PC-9 (cell line): Measurements from ENCODE around the gene COL24A1. TPM values are rescaled to one million over a fixed set of nuclear protein-coding genes. Genes with fewer than 3 reads are reported as not detected.

Experiments used
- BruUV-seq: library from RNA; stranded (reverse); fragments of 400-500 nt; replicated peaks from 2 replicates; lab custom pipeline; 2021; lab: Mats Ljungman, UMichigan
- CTCF ChIA-PET: fragments of 300-600 bp; sonication (Branson Sonifier 250); formaldehyde crosslinking; loops from one replicate; lab custom pipeline; 2022; ENCODE audit warnings: antibody characterized with exemption; lab: Charles Lee
- POLR2A ChIA-PET: fragments of 300-600 bp; sonication (Branson Sonifier 250); formaldehyde crosslinking; loops from one replicate; lab custom pipeline; 2022; ENCODE audit warnings: antibody characterized with exemption; ENCODE audit not compliant: unreplicated experiment; lab: Charles Lee
- DNase-seq, 2 experiments: peaks; one replicate each; pipeline versions ENCODE4 v3.0.0 to v3.0.0-alpha.2; 2015 to 2022; ENCODE audit warnings: mixed read lengths in 1 of 2
- H2AFZ ChIP-seq: fragments of 200-600 bp; sonication (generic); 2 replicates; pipeline ENCODE4 v1.8.1; 2017; ENCODE audit warnings: antibody characterized with exemption
- H3F3A ChIP-seq: fragments of 200-600 bp; sonication (generic); 2 replicates; pipeline ENCODE4 v1.8.1; 2017; ENCODE audit warnings: antibody characterized with exemption, mild to moderate bottlenecking, low read depth; ENCODE audit not compliant: insufficient read depth
- H3K27ac ChIP-seq: fragments of 200-600 bp; sonication (generic); 2 replicates; pipeline ENCODE4 v1.6.1; 2016; ENCODE audit warnings: mixed run types
- H3K27me3 ChIP-seq: fragments of 200-600 bp; sonication (generic); 2 replicates; pipeline ENCODE4 v1.6.1; 2016; ENCODE audit warnings: low read depth, mixed run types; ENCODE audit not compliant: insufficient read depth
- H3K36me3 ChIP-seq: fragments of 200-600 bp; sonication (generic); 2 replicates; pipeline ENCODE4 v1.6.1; 2016; ENCODE audit warnings: low read depth, mixed run types
- H3K4me1 ChIP-seq: fragments of 200-600 bp; sonication (generic); replicated peaks from 2 replicates; pipeline ENCODE4 v1.6.1; 2016; ENCODE audit warnings: mixed run types; ENCODE audit not compliant: insufficient read depth
- H3K4me2 ChIP-seq: fragments of 200-600 bp; sonication (generic); 2 replicates; pipeline ENCODE4 v1.6.1; 2017; ENCODE audit warnings: mixed run types
- H3K4me3 ChIP-seq: fragments of 200-600 bp; sonication (generic); 2 replicates; pipeline ENCODE4 v1.6.1; 2016; ENCODE audit warnings: mixed run types
- H3K79me2 ChIP-seq: fragments of 200-600 bp; sonication (generic); 2 replicates; pipeline ENCODE4 v1.6.1; 2017; ENCODE audit warnings: low read depth, mixed run types
- H3K9me2 ChIP-seq: fragments of 200-600 bp; sonication (generic); 2 replicates; pipeline ENCODE4 v1.8.1; 2017; ENCODE audit warnings: mild to moderate bottlenecking; ENCODE audit not compliant: insufficient read depth
- H3K9me3 ChIP-seq: fragments of 200-600 bp; sonication (generic); 2 replicates; pipeline ENCODE4 v1.8.1; 2016; ENCODE audit warnings: low read depth; ENCODE audit not compliant: insufficient read depth
- H4K20me1 ChIP-seq: fragments of 200-600 bp; sonication (generic); 2 replicates; pipeline ENCODE4 v1.8.1; 2017; ENCODE audit not compliant: insufficient read depth
- CTCF ChIP-seq: fragments of 200-600 bp; sonication (generic); conservative IDR thresholded peaks from 2 replicates; pipeline ENCODE4 v1.6.1; 2017; ENCODE audit warnings: mixed run types, antibody characterized with exemption, mild to moderate bottlenecking, moderate library complexity
- EZH2 ChIP-seq: fragments of 200-600 bp; sonication (generic); IDR thresholded peaks from 2 replicates; pipeline ENCODE4 v1.8.0; 2017; ENCODE audit warnings: antibody characterized with exemption, low read depth
- intact Hi-C: fragments of 100-400 bp; cut with micrococcal nuclease; formaldehyde crosslinking; loops from one replicate; pipeline ENCODE4 v1.10.0; 2022; ENCODE audit not compliant: unreplicated experiment
- total RNA-seq: library from RNA; stranded (reverse); gene quantifications from 2 replicates; pipeline ENCODE4 v1.2.3, GENCODE V29; 2021

The COL24A1 gene
- total RNA-seq, 1 experiment from 2014 or later: 0.15 TPM

DNA sequence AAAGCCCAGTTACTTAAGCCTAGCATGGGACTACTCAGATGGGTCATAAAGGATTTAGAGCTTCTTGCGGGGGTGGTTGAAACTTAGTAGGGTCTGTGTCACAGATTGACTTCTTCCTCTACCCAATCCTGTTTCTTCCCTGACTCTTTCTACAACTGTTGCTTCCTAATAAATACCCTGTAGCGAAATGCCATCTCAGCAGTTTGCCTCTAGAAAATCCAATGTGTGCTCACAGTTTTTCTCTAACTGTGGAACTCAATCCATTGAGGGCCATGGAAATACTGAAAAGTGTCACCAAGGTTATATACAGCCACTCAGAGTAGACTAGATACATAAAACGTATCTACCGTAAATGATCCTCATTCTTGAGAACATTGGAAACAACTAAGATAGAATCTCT is 217.7 kb downstream of the COL24A1 start:
- Histone ChIP-seq H3K36me3 (no peaks in the 10 kb centered on the region), H3F3A (no peaks in the 10 kb centered on the region), H3K79me2 (no peaks in the 10 kb centered on the region), H2AFZ (no peak overlapping the region), H4K20me1 (no peaks in the 10 kb centered on the region), H3K4me2 (no peak overlapping the region), H3K4me3 (no peak overlapping the region), H3K4me1 (no peaks in the 10 kb centered on the region), H3K9me2 (no peaks in the 10 kb centered on the region), H3K27me3 (no peaks in the 10 kb centered on the region), H3K27ac (no peak overlapping the region), H3K9me3 (no peaks in the 10 kb centered on the region)
- no peak for DNase-seq
- CTCF ChIA-PET: no interaction called here
- BruUV-seq: no TSS peak
- intact Hi-C loops: no loop called here
- POLR2A ChIA-PET: no interaction called here
- TF ChIP-seq CTCF (no peak), EZH2 (no peak)

DNA sequence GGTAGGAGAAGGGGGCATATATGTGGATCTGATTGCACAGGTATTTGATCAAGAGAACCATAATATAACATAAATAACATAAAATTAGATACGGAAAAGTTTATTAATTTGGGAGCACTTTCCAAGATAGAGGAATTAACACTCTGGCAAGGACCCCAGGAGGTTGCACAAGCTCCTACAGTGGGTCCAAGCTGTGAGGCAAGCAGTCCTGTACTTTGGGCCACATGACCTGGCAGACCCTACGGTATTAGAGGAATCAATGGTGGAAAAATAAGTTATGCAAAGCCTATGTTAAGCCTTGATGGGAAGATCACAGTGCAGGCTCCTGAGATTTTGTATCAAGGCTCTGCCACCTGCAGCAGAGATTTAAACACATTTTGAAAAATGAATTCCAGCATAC is 220.1 kb downstream of the COL24A1 start:
- Histone ChIP-seq H3K4me1 (no peaks in the 10 kb centered on the region), H4K20me1 (no peaks in the 10 kb centered on the region), H3K27me3 (no peaks in the 10 kb centered on the region), H3K9me3 (no peaks in the 10 kb centered on the region), H3K36me3 (no peaks in the 10 kb centered on the region), H3K4me3 (no peak overlapping the region), H3K79me2 (no peaks in the 10 kb centered on the region), H3K4me2 (no peak overlapping the region), H3F3A (no peaks in the 10 kb centered on the region), H2AFZ (no peak overlapping the region), H3K9me2 (no peaks in the 10 kb centered on the region), H3K27ac (no peak overlapping the region)
- DNase-seq: no peak
- TF ChIP-seq CTCF (no peak), EZH2 (no peak)
- intact Hi-C loops: no loop called here
- BruUV-seq: no TSS peak
- POLR2A ChIA-PET: no interaction called here
- CTCF ChIA-PET: no interaction called here

DNA sequence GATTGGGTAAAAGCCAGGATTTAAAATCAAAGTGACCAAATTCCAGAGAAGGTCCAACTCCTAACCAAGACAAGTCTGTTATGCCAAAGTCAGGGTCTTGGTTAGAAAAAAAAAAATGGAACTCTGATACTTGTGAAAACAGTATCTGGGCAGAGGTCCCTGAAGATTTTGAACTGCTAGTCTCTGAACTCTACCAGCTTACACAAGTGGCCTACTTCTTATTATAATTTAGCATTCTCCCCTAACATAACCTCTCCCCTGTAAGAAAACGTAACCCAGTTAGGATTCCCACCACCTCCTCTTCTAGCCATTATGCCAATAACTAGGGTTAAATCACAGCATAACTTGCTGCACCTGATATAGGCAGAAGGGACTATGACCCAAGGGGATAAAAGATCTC is 220.5 kb downstream of the COL24A1 start:
- no peak overlapping the region for H3K4me3 ChIP-seq
- POLR2A ChIA-PET: no interaction called here
- no TSS peak for BruUV-seq
- H3K79me2 ChIP-seq: no peaks in the 10 kb centered on the region
- intact Hi-C loops: no loop called here
- no peaks in the 10 kb centered on the region for H4K20me1 ChIP-seq
- no peak for DNase-seq
- no peaks in the 10 kb centered on the region for H3F3A ChIP-seq
- H3K27ac ChIP-seq: no peak overlapping the region
- H3K9me2 ChIP-seq: no peaks in the 10 kb centered on the region
- no peaks in the 10 kb centered on the region for H3K36me3 ChIP-seq
- no peaks in the 10 kb centered on the region for H3K4me1 ChIP-seq
- H3K9me3 ChIP-seq: no peaks in the 10 kb centered on the region
- no peak overlapping the region for H2AFZ ChIP-seq
- H3K27me3 ChIP-seq: no peaks in the 10 kb centered on the region
- H3K4me2 ChIP-seq: no peak overlapping the region
- CTCF ChIA-PET: no interaction called here
- TF ChIP-seq EZH2 (no peak), CTCF (no peak)
